Endodermal cell (in vitro differentiated cells): Measurements from ENCODE around the gene C15orf39. TPM values are rescaled to one million over a fixed set of nuclear protein-coding genes. Genes with fewer than 3 reads are reported as not detected.

Experiments used
- DNase-seq: peaks from one replicate; pipeline ENCODE4 v3.0.0-alpha.2; 2017
- H3K27ac ChIP-seq: 2 replicates; pipeline ENCODE4 v1.5.1; 2013; ENCODE audit warnings: mild to moderate bottlenecking, low read depth, low read length, moderate library complexity
- H3K27me3 ChIP-seq: 2 replicates; pipeline ENCODE4 v1.6.1; 2013; ENCODE audit warnings: mild to moderate bottlenecking, low read length, moderate library complexity; ENCODE audit not compliant: insufficient read depth, control insufficient read depth, poor library complexity, severe bottlenecking
- H3K36me3 ChIP-seq: 2 replicates; pipeline ENCODE4 v1.7.0; 2013; ENCODE audit warnings: mild to moderate bottlenecking, low read length, moderate library complexity; ENCODE audit not compliant: control insufficient read depth, insufficient read depth
- H3K4me1 ChIP-seq: one replicate; pipeline ENCODE4 v1.7.0; 2013; ENCODE audit warnings: low read length; ENCODE audit not compliant: control insufficient read depth, insufficient read depth
- H3K4me3 ChIP-seq: 2 replicates; pipeline ENCODE4 v1.5.1; 2013; ENCODE audit warnings: mild to moderate bottlenecking, low read length, moderate library complexity
- H3K9ac ChIP-seq: 2 replicates; pipeline ENCODE4 v1.6.1; 2013; ENCODE audit warnings: mild to moderate bottlenecking, low read length, moderate library complexity; ENCODE audit not compliant: poor library complexity, severe bottlenecking; ENCODE audit errors: extremely low read depth
- H3K9me3 ChIP-seq: 2 replicates; pipeline ENCODE4 v1.6.1; 2013; ENCODE audit warnings: mild to moderate bottlenecking, low read length, moderate library complexity; ENCODE audit not compliant: control insufficient read depth
- H3K27ac Mint-ChIP-seq: 2 replicates; pipeline ENCODE4 v1.8.0; 2020; ENCODE audit warnings: mixed read lengths
- H3K27me3 Mint-ChIP-seq: 2 replicates; pipeline ENCODE4 v1.8.0; 2021; ENCODE audit warnings: mild to moderate bottlenecking, mixed read lengths; ENCODE audit not compliant: insufficient read depth
- H3K36me3 Mint-ChIP-seq: 2 replicates; pipeline ENCODE4 v1.8.0; 2020; ENCODE audit warnings: low read depth, mixed read lengths
- H3K4me1 Mint-ChIP-seq: 2 replicates; pipeline ENCODE4 v1.8.0; 2020; ENCODE audit warnings: mixed read lengths
- H3K4me3 Mint-ChIP-seq: 2 replicates; pipeline ENCODE4 v1.8.0; 2020; ENCODE audit warnings: mild to moderate bottlenecking, moderate library complexity, mixed read lengths
- H3K9me3 Mint-ChIP-seq: 2 replicates; pipeline ENCODE4 v1.8.0; 2020; ENCODE audit warnings: mild to moderate bottlenecking, mixed read lengths
- CTCF ChIP-seq: fragments of 200-600 bp; sonication (generic); conservative IDR thresholded peaks from 2 replicates; pipeline ENCODE4 v1.5.0; 2021; ENCODE audit warnings: antibody characterized with exemption, mild to moderate bottlenecking
- WGBS, 2 experiments: methylation state at CpG; one replicate each; pipeline versions ENCODE4 v1.1.5 to v1.1.7; 2013; ENCODE audit warnings: missing lambda C conversion rate in 2 of 2, mixed read lengths in 1 of 2; ENCODE audit not compliant: insufficient coverage in 1 of 2, insufficient read length in 1 of 2; 5-methylcytosine and 5-hydroxymethylcytosine counted together
- total RNA-seq, 2 donors: library from RNA; stranded (reverse); fragmentation: NEBNext Ultra II Directional in 1 of 2; extraction: Animal tissue kit (Norgen Biotek cat#: 25700) in 1 of 2; gene quantifications; 2 replicates in 1 of 2; 3 replicates in 1 of 2; pipeline ENCODE4 v1.2.1, GENCODE V29; 2021

Gene C15orf39
- total RNA-seq, 2 donors from 2014 or later: 19.0 to 22.2 TPM

GRCh38 chr15:75167588-75168350 is 33.9 kb upstream of the C15orf39 start:
- 95 to 100% methylated on average over 4 to 5 of the region's 5 CpGs for WGBS, 2 experiments
- no peaks in the 10 kb centered on the region for H3K4me1 Mint-ChIP-seq

DNA sequence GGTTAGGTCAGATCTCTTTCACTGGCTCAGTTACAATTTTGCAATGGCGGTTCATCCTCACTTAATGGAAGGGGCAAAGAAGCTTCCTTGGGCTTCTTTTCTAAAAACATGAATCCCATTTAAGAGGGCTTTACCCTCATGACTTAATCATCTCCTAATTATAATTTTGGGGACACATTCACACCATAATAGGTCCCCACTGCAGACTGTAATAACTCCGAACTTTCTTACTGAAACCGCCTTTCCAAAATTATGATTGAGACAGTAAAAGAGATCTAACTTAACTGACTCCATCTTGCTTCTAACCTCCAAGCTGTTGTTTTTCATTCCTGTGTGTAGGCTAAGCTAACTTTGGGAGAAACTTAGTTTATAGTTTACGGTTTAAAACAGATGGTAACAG is 33.3 kb upstream of the C15orf39 start:
- Histone ChIP-seq H3K9me3 (peaks cover 12% of the 10 kb centered on the region), H3K4me1 (no peaks in the 10 kb centered on the region), H3K36me3 (no peaks in the 10 kb centered on the region), H3K27ac (no peak overlapping the region), H3K9ac (no peak overlapping the region), H3K27me3 (no peaks in the 10 kb centered on the region), H3K4me3 (no peak overlapping the region)
- Mint-ChIP-seq H3K9me3 (peaks cover 44% of the 10 kb centered on the region), H3K4me3 (no peak overlapping the region), H3K4me1 (no peaks in the 10 kb centered on the region), H3K27me3 (peaks cover 4% of the 10 kb centered on the region), H3K27ac (no peak overlapping the region), H3K36me3 (peaks cover 8% of the 10 kb centered on the region)
- WGBS, 2 experiments: 87 to 96% methylated on average over 2 to 4 of the region's 4 CpGs
- no peak for TF ChIP-seq CTCF
- no peak for DNase-seq

More at GRCh38 chr15:75167588-75168350, 33.9 kb upstream of the C15orf39 start:
- H3K4me3 ChIP-seq: no peak overlapping the region
- no peak overlapping the region for H3K4me3 Mint-ChIP-seq
- peaks cover 4% of the 10 kb centered on the region for H3K27me3 Mint-ChIP-seq
- H3K4me1 ChIP-seq: no peaks in the 10 kb centered on the region
- H3K27ac ChIP-seq: no peak overlapping the region
- DNase-seq: no peak
- peaks cover 8% of the 10 kb centered on the region for H3K36me3 Mint-ChIP-seq
- peaks cover 44% of the 10 kb centered on the region for H3K9me3 Mint-ChIP-seq
- H3K9me3 ChIP-seq: peaks cover 12% of the 10 kb centered on the region
- TF ChIP-seq CTCF: no peak
- no peaks in the 10 kb centered on the region for H3K36me3 ChIP-seq
- H3K9ac ChIP-seq: no peak overlapping the region
- no peak overlapping the region for H3K27ac Mint-ChIP-seq
- H3K27me3 ChIP-seq: no peaks in the 10 kb centered on the region

GRCh38 chr15:75170203-75170602 is 31.5 kb upstream of the C15orf39 start:
- Mint-ChIP-seq H3K9me3 (peaks cover 39% of the 10 kb centered on the region), H3K4me1 (no peaks in the 10 kb centered on the region), H3K27ac (no peak overlapping the region), H3K36me3 (peaks cover 8% of the 10 kb centered on the region), H3K4me3 (no peak overlapping the region), H3K27me3 (peaks cover 4% of the 10 kb centered on the region)
- Histone ChIP-seq H3K9ac (no peak overlapping the region), H3K4me1 (no peaks in the 10 kb centered on the region), H3K27ac (no peak overlapping the region), H3K4me3 (no peak overlapping the region), H3K36me3 (no peaks in the 10 kb centered on the region), H3K9me3 (peaks cover 12% of the 10 kb centered on the region), H3K27me3 (no peaks in the 10 kb centered on the region)
- 80 to 90% methylated on average over 1 of the region's 1 CpG for WGBS, 2 experiments
- DNase-seq: no peak
- no peak for TF ChIP-seq CTCF
